NCI-H1092 treated with DMSO at 0.1 percent for 48 hours (cell line): Measurements from ENCODE around the gene DLGAP1.
"Not testable (repeated sequence)": the region's sequence is repeated elsewhere in the genome, so short reads cannot be mapped to it uniquely, and the experiment has no call there.

Experiments
- DNase-seq: peaks from one replicate; lab custom pipeline; 2025; lab: John Stamatoyannopoulos, UW

Gene DLGAP1

DNA sequence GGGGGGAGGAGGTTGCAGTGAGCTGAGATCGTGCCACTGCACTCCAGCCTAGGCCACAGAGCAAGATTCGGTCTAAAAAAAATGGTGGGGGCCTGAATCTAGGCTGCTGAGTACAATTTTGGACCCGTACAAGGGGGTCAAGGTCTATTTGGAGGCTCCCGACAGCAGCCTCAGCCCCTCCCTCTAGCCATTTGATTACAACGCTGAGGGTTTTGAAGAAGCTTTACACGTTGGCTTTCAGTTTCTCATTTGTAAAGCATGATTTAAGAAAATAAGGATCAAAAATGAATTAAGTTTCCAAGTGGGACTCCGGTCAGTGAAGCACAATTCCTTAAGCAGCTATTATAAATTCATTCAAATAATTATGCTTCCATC lies 871.2 kb downstream of the DLGAP1 start:
- DNase-seq = no peak

DNA sequence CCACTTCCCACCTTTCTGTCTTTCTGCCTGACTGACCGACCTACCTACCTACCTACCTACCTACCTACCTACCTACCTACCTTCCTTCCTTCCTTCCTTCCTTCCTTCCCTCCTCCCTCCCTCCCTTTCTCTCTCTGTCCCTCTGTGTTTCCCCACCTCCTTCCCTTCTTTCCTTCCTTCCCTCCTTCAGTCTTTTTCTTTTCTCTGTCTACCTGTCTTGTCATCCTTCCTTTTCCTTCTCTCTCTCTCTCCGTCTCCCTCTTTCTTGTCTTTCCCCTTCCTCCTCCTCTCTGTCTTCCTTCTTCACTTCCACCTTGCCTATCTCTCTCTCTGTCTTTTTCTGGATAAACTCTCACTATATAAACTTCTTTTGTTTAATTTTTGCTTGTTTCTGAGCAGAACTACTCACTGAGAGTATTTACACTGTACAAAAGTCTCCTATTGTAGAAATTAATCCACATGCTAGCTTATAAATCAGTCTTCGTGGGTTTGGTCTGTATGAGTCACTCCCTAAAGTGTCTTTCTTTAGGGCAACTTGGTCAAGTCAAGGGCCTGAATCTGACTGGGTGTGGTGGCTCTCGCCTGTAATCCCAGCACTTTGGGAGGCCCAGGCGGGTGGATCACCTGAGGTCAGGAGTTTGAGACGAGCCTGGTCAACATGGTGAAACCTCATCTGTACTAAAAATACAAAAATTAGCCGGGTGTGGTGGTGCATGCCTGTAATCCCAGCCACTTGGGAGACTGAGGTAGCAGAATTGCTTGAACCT lies 871.8 kb downstream of the DLGAP1 start:
- DNase-seq = not testable (repeated sequence)

DNA sequence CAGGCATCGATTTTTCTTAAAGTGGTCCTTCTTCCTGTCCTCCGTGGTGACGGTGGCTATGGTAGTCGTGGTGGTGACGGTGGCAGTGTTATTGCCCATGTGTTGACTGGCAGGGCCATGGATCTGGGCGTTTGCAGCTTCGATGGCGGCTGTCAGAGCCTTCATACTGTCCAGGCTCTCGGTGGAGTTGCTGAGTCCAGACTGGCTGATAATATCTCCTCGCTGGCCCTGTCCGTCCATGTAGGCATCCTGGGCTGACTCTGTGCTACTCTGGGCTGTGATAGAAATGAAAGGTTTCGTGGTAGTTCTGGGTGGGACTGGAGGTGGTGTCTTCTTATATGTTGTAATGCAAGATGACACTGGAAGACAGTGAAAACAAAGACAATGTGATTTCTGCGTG lies 873.2 kb downstream of the DLGAP1 start:
- no peak for DNase-seq

- DNase-seq = not testable (repeated sequence)
Observed at GRCh38 chr18:3580523-3581025, 874.5 kb downstream of the DLGAP1 start.

DNA sequence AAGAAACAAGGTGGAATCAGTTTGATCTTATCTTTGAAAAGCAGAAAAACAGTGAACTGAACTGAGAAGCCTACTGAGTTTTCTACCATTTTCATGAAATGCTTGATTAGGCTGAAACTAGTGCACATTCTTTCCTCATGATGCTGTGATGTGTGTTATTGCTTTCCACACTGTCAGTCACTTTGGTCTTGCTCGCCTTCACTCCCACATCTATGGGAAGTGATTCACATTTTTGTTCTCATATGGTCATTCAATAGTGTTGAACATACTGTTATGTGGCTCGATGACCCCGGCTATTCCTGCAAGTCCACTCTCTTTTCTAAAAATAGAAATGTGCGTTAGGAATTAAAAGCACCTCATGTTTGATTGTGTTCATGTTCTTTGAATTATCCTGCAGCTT lies 875.4 kb downstream of the DLGAP1 start:
- no peak for DNase-seq

DNA sequence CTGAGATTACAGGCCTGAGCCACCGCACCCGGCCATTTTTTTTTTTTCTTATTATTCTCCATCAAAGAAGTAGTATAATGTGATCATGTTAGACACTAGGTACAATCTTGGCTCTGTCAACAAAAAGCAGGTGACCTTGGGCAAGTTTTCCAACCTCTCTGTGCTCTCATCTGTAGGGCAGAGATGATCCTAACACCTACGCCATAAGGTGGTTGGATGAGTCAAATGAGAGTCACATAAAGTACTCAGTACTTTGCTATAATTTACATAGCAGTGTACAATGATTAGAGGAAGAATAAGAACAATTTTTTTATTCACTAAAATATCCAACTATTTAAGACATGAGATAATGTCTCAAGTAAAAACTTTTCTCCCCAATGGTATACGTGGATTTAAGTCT lies 876.5 kb downstream of the DLGAP1 start:
- DNase-seq = no peak

- no peak for DNase-seq
Observed at GRCh38 chr18:3577281-3577855, 877.7 kb downstream of the DLGAP1 start.

DNA sequence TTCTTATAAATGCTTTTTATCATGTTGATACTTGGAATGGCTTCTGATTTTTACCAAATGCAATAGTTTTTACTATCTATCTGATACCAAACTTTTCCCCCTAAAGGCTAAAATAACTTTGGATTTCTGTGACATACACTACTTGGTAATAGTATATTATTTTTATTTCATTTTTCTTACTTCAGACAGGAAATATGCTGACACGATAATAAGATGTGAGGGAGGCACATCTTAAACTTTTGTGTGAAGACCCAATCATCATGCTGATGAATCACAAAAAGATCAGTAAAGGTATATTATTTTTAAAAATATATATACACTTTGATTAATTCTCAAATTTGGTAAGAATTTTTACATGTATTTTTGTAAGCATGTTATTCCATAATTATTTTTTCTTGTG lies 882.3 kb downstream of the DLGAP1 start:
- DNase-seq = no peak

GRCh38 chr18:3566851-3567250 lies 888.3 kb downstream of the DLGAP1 start:
- DNase-seq = no peak

GRCh38 chr18:3560755-3561154 lies 894.4 kb downstream of the DLGAP1 start:
- DNase-seq = no peak

- DNase-seq = no peak
Observed at GRCh38 chr18:3554811-3555427, 900.2 kb downstream of the DLGAP1 start.

DNA sequence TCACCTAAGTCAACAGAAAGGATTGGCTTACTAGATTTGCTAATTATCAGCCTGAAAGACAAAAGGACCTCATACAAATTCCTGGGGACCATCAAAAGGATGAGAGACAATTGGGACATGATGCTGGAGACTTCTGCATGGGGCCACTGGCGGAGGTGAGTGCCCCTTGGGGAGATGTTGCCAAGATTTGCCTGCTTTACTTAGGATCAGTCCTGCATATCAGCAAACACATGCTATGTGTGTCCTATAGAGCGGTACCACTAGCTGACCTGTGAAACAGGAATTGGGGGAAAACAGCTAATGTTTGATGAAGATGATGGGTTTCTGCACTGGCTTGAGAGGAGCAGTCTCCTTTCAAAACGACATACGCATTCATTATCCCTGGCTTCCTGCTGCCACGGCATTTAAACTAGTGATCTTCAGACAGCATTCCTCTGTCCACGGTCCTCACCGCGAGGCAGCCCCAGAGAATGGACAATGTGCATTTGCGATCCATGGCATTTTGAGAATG lies 901.0 kb downstream of the DLGAP1 start:
- DNase-seq = no peak

DNA sequence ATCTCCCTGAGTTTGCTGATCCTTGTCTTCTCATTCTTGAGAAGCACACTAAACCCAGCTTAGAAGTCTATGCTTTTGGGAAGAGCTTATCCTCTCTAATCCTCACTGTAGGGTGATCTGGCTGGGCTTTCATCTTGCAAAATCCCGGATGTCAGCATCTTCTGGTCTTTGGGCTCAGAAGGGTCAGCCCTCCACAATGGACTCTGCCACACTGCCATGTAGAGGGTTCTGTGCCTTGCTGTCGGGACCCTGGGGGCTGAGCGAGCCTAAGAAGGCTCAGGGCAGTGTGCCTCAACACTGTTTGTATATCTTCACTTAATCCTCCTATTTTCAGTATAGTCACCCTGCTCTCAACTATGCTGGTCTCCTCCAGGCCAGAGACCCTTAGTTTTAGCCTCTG lies 902.8 kb downstream of the DLGAP1 start:
- no peak for DNase-seq

DNA sequence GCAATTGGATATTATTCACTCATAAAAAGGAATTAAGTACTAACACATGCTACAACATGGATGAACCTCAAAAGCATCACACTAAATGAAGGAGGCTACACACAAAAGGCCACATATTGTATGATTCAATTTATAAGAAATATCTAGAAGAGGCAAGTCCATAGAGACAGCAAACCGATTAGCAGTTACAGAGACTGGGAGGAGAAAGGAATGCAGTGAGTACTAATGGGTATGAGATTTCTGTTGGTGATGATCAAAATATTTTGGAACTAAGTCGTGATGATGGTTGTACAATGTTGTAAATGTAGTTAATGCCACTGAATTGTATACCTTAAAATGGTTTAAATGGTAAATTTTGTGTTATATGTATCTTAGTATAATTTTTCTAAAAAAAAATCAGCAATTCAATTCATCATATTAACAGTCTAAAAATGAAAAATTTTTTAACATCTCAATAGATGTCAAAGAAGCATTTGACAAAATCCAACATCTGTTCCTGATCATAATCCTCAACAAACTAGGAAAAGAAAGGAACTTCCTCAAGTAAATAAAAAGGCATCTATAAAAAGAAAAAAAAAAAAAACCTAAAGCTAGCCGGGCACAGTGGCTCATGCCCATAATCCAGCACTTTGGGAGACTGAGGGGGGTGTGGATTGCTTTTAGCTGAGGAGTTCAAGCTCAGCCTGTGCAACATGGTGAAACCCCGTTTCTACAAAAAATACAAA lies 907.1 kb downstream of the DLGAP1 start:
- no peak for DNase-seq

GRCh38 chr18:3546106-3546505 lies 909.0 kb downstream of the DLGAP1 start:
- no peak for DNase-seq

DNA sequence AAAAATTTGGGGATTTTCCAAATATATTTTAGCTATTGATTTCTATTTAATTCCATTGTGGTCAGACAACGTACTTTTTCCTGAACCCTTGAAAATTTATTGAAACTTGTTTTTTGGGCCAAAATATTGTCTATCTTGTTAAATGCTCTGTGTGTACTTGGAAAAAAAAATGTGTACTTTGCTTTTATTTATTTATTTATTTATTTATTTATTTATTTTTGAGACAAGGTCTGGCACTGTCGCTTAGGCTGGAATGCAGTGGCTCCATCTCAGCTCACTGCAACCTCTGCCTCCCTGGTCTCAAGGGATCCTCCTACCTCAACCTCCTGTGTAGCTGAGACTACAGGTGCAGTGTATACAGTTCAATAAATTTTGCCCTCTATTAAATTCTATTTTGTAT lies 910.6 kb downstream of the DLGAP1 start:
- no peak for DNase-seq

DNA sequence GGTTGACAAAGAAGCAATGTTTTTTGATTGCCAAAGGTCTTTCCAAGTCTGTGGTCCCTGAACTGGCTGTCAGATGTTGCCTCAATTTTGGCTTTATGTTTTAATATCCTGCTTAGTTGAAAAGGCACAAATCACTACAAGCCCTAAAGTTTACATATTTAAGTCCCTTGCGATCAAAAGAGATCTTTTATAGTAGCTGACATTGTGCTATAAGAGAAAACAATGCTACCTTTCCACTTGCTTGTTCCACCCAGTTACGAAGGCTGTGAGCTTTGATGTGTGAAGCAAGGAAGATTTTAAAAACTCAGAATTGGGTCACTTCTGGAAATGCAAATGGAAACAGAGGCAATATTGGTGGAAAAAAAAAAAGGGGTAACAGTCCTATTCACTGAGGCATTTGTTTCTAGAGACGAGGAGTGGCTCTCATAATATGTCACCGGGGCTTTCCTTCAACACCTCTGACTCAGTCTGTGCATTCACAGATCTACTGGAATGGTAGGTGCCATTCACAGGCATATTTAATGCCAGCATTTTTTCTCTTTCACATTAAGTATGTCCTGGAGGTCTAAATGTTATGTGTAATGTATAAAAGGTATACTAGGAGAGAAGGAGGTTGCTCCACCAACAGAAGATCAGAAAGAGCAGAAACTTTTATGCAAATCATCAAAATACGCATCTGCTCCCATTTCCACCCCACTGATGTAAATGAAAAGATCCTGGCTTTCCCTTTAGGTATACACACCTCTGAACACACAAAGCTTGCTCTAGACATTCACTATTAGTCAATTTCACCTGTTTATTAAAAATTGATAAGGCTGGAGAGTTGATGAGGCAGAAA lies 913.3 kb downstream of the DLGAP1 start:
- DNase-seq = no peak

DNA sequence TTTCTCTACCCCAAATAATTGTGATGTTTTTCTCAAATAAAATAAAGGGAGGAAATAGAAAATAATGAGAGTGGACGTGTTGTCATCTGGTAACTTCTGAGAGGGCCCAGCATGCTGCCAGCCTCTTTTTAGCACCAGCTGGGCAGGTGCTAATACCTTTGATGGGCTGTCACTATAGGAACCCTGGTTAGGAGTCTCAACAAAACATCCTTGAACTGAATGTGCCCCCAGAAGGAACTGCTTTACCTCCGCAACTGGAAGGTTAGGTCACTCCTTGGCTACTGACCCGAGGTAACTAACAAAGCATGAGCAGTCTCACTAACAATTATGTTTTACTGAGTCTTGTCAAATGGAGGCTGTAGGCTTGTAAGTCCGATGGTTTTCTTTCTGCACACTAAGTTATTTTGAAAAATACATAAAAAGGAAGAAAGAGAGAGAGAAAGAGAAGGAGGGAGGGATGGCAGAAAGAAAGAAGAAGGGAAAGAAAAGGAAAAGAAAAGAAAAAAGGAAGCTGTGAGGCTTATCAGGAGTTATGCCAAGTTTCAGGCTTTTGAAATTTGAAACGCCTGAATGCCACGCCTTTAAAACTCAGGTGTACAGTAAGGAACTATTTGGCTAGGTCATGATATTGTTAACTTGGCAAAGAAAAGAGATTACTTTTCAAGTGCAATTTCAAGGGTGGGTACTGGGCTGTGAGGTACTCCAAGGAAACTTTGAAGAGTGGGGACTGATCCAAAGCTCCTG lies 914.1 kb downstream of the DLGAP1 start:
- DNase-seq = no peak

GRCh38 chr18:3538954-3539617 lies 916.0 kb downstream of the DLGAP1 start:
- no peak for DNase-seq

DNA sequence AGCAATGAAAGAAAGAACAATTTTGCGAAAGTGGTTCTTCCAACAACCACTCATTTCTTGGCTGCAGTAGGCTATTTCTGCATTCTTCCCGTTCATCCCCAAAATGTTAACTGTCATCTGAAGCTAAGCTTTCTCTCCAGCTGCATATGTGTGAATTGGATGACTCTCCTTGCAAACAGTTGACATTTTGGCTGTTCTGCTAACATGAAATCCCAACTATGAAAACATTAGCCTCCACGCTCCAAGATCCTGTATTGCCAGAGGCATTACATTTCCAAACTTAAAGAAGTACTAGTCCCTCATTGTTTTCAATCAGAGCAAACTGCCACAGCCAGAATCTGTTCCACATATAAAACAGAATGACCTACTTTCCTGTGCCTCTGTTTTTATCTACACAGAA lies 916.7 kb downstream of the DLGAP1 start:
- no peak for DNase-seq
